Tibial nerve (tissue), 4 donors: ENCODE data around the gene ERN1. TPM values are rescaled to one million over a fixed set of nuclear protein-coding genes. Genes with fewer than 3 reads are reported as not detected.

Experiments used
- DNase-seq, 2 donors: peaks; one replicate each; pipeline ENCODE4 v3.0.0-alpha.2; 2019; ENCODE audit warnings: low spot score in 2 of 2
- H3K27ac ChIP-seq, 4 donors: fragments of 200-600 bp; sonication (generic) in 3 of 4; one replicate each; pipeline ENCODE4 v1.5.1; 2017 to 2019; ENCODE audit warnings: mild to moderate bottlenecking in 1 of 4
- H3K27me3 ChIP-seq, 2 donors: fragments of 200-600 bp; sonication (generic) in 1 of 2; one replicate each; pipeline versions ENCODE4 v1.5.1 to v1.6.0; 2017 to 2019
- H3K36me3 ChIP-seq, 3 donors: fragments of 200-600 bp; sonication (generic); one replicate each; pipeline ENCODE4 v1.5.1; 2018 to 2019
- H3K4me1 ChIP-seq, 4 donors: fragments of 200-600 bp; sonication (generic) in 3 of 4; one replicate each; pipeline ENCODE4 v1.5.1; 2017 to 2019
- H3K4me3 ChIP-seq, 4 donors: fragments of 200-600 bp; sonication (generic) in 3 of 4; one replicate each; pipeline ENCODE4 v1.5.1; 2017 to 2019; ENCODE audit warnings: mild to moderate bottlenecking in 1 of 4, moderate library complexity in 1 of 4
- H3K9me3 ChIP-seq, 4 donors: fragments of 200-600 bp; sonication (generic) in 3 of 4; one replicate each; pipeline ENCODE4 v1.5.1; 2017 to 2019
- CTCF ChIP-seq, 5 experiments: fragments of 200-600 bp in 3 of 5; fragments of 450-650 bp in 2 of 5; sonication (generic) in 3 of 5; IDR thresholded peaks; one replicate each; pipeline ENCODE4 v1.5.1; 2016 to 2019; ENCODE audit warnings: antibody characterized with exemption in 5 of 5, mild to moderate bottlenecking in 3 of 5, moderate library complexity in 2 of 5
- EP300 ChIP-seq, 2 donors: sonication (generic); formaldehyde crosslinking; IDR thresholded peaks; one replicate each; pipeline ENCODE4 v1.6.1; 2017; ENCODE audit warnings: antibody characterized with exemption in 2 of 2, mild to moderate bottlenecking in 1 of 2
- POLR2A ChIP-seq, 2 donors: fragments of 450-650 bp; IDR thresholded peaks; one replicate each; pipeline ENCODE4 v1.6.1; 2017; ENCODE audit warnings: antibody characterized with exemption in 2 of 2, mild to moderate bottlenecking in 2 of 2, moderate library complexity in 2 of 2
- WGBS, 2 donors: methylation state at CpG; one replicate each; pipeline ENCODE4 v1.1.5; 2018; 5-methylcytosine and 5-hydroxymethylcytosine counted together
- total RNA-seq, 4 donors: library from RNA; depleted of rRNA; stranded (reverse); fragments of >200 nt; gene quantifications; one replicate each; pipeline ENCODE4 v1.1.0, GENCODE V29; 2016

Gene ERN1
- total RNA-seq, 4 donors from 2014 or later: 8.7 to 17.7 (median 13.5) TPM

DNA sequence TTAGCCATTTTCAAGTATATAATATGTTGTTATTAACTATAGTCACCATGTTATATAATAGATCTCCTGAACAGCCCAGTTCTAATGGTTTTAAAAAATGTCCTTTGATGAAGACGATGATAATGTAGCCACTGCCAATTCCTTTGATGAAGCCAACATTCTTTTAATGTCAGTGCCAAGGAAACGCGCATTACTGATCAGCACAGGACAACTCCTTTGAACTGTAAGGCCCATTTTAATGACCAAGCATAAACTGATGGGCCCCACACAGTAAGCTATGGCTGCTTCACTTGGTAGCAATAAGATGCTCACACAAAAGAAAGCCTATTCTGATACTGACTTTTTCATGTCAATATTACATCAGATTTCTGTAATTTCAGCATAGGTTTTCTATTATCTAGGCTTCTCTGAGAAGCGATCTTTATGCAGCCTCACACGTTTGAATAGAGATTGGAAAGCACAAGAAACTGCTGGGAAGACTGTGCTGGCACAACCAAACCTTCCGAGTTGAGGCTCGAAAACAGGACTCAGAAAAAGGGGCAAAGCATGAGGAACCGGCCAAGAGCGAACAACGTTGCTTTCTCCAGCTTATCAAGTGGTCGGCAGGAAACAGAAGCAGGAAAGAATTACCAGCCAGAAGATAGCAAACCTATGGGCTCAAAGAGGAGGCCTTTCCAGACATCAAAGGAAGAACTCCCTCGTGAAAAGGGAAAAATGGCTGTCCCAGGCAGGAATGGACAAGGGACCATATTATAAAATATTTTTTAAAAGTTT is 19.4 kb downstream of the ERN1 start:
- TF ChIP-seq CTCF (IDR thresholded peaks at IDR 0.05): no peak
- TF ChIP-seq EP300 (IDR thresholded peaks at IDR 0.05): no peak
- TF ChIP-seq POLR2A (IDR thresholded peaks at IDR 0.05): no peak
- WGBS, 2 donors: 72 to 75% methylated on average over 12 of the region's 12 CpGs
- Histone ChIP-seq H3K4me3 (no peak overlapping the region), H3K36me3 (no peaks in the 10 kb centered on the region), H3K9me3 (no peaks in the 10 kb centered on the region), H3K27me3 (no peaks in the 10 kb centered on the region), H3K27ac (no peak overlapping the region), H3K4me1 (peaks cover 0 to 14% (median 4%) of the 10 kb centered on the region in 4 donors)
- DNase-seq: no peak

GRCh38 chr17:64109400-64109799 is 20.5 kb downstream of the ERN1 start:
- no peaks in the 10 kb centered on the region for H3K36me3 ChIP-seq
- H3K4me1 ChIP-seq: peaks cover 0 to 14% (median 4%) of the 10 kb centered on the region in 4 donors
- no peaks in the 10 kb centered on the region for H3K27me3 ChIP-seq
- no peak overlapping the region for H3K27ac ChIP-seq
- 91 to 93% methylated on average over 5 of the region's 5 CpGs for WGBS, 2 donors
- TF ChIP-seq EP300 (IDR thresholded peaks at IDR 0.05) (no peak), CTCF (IDR thresholded peaks at IDR 0.05) (no peak), POLR2A (IDR thresholded peaks at IDR 0.05) (no peak)
- H3K9me3 ChIP-seq: no peaks in the 10 kb centered on the region
- no peak for DNase-seq
- no peak overlapping the region for H3K4me3 ChIP-seq

DNA sequence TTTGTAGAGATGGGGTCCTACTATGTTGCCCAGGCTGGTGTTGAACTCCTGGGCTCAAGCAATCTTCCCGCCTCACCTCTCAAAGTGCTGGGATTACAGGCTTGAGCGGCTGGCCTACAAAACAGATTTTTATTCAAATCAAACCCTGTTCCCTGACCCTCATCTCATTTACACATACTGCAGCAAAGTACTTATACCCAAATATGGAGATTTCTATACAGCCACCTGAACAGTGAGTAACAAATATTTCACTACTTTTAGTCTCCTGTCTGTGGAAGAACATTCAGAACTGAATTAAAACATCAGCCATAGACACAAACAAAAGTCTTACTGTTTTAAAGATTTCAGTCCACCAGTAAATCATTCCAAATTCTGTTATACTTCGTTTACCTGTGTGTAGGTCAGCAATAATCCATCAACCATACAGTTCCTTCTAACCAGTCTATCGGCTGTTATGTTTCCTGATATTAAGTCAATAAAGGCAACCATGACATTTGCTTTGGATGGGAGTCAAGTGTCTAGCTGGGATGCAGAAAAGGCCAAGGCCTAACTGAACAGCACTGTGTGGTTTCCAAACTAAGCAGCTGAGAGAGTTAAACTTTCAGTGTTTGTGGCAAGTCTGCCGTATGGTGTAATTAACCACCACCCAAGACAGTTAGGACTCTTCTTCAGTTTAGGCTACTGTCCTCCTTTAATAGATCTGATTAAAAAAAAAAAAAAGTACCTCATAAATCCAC is 22.3 kb downstream of the ERN1 start:
- Histone ChIP-seq H3K27me3 (no peaks in the 10 kb centered on the region), H3K27ac (no peak overlapping the region), H3K4me3 (no peak overlapping the region), H3K9me3 (no peaks in the 10 kb centered on the region), H3K36me3 (no peaks in the 10 kb centered on the region), H3K4me1 (peaks cover 0 to 14% (median 4%) of the 10 kb centered on the region in 4 donors)
- DNase-seq: no peak
- TF ChIP-seq CTCF (IDR thresholded peaks at IDR 0.05): no peak
- TF ChIP-seq EP300 (IDR thresholded peaks at IDR 0.05): no peak
- TF ChIP-seq POLR2A (IDR thresholded peaks at IDR 0.05): no peak
- WGBS, 2 donors: 55 to 62% methylated on average over 5 of the region's 5 CpGs

- no peak for TF ChIP-seq CTCF (IDR thresholded peaks at IDR 0.05)
- no peak for TF ChIP-seq POLR2A (IDR thresholded peaks at IDR 0.05)
- TF ChIP-seq EP300 (IDR thresholded peaks at IDR 0.05): no peak
- DNase-seq: no peak
- Histone ChIP-seq H3K9me3 (no peaks in the 10 kb centered on the region), H3K27ac (no peak overlapping the region), H3K36me3 (no peaks in the 10 kb centered on the region), H3K4me1 (peaks cover 0 to 14% (median 4%) of the 10 kb centered on the region in 4 donors), H3K27me3 (no peaks in the 10 kb centered on the region), H3K4me3 (no peak overlapping the region)
- 82 to 94% methylated on average over 3 of the region's 3 CpGs for WGBS, 2 donors
Observed at GRCh38 chr17:64106918-64107317, 23.0 kb downstream of the ERN1 start.
